ENCODE results near the gene OPRM1.
"Not testable (repeated sequence)": the region's sequence is repeated elsewhere in the genome, so short reads cannot be mapped to it uniquely, and the experiment has no call there.

The OPRM1 gene

DNA sequence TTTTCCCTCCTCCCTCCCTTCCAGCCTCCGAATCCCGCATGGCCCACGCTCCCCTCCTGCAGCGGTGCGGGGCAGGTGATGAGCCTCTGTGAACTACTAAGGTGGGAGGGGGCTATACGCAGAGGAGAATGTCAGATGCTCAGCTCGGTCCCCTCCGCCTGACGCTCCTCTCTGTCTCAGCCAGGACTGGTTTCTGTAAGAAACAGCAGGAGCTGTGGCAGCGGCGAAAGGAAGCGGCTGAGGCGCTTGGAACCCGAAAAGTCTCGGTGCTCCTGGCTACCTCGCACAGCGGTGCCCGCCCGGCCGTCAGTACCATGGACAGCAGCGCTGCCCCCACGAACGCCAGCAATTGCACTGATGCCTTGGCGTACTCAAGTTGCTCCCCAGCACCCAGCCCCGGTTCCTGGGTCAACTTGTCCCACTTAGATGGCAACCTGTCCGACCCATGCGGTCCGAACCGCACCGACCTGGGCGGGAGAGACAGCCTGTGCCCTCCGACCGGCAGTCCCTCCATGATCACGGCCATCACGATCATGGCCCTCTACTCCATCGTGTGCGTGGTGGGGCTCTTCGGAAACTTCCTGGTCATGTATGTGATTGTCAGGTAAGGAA, at the start of gene OPRM1:
Gene OPRM1 (plus strand): TSS at position 10 of the 612 bp plus-strand sequence. CDS start 305 bp downstream, at position 315.
- DNase-seq, result no peak

DNA sequence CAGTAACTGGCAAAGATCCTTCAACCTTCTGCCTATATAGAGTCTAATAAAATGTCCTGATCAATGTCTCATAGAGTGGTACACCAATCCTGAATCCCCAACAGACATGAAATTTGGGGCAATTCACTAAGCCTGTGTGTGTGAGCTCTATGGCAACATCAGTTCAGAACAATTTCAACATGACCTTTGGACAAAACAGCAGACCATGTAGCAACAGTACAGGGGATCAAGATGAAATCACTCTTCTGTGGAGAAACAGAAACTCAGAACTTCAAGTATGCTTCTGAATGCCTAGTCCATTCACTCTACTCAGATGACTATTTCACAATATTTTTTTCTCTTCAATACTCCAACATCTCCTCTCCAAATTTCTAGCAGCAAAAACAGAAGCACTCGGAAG, 49.1 kb upstream of the OPRM1 start:
- DNase-seq, result no peak

DNA sequence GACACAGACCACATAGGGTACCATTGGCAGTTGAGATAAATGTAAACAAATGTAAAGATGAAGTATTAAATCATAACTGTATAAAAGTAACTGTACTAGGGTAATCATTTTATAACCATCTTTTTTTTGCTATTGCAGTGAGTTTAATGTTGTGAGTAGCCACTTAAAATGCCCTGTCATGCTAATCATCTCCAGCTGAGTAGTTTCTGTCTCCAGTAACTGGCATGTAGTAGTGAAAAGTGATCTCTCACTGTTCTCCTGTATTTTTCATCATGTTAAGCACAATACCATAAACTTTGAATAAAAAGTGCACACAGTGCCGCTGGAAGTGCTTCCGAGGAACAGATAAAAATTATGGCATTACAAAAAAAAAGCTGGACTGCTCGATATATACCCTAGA, 45.0 kb upstream of the OPRM1 start:
- no peak for DNase-seq

DNA sequence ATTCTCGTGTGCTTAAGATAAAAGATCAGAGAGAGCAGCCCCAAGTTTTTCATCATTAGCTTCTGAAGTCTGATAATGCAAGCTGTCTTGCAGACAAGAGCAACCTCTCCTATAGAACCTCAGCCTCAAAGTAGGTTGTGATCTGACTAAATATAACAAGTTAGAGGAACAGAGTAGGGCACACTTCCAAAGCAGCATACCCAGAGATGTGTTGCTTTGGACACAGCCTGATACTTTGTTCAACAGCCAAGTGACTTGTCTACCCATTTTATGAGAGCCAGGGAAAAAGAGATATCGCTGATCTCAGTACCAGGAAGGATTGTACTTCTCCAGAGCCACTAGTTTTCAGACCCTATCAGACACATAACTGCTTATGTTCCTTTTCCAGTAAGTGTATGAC, 44.2 kb upstream of the OPRM1 start:
- no peak for DNase-seq

DNA sequence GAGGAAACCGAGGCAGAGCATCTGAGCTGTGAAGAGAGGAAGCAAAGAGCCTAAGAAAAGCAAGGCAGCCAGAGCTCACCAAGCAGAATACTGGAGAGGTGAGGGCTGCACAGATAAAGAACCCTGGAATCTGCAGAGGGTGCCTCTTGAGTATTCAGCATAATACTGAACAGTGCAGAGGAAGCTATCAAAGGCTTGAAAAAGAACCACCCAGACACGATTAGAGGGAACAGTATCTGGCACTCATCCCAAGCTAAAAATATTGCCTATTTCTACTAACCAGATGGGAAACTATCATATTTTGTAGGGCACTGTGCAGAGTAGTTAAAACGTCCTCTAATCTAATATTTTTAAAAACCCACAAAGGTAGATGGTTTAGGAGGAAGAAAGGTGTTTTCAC, 41.8 kb upstream of the OPRM1 start:
- DNase-seq, result no peak

DNA sequence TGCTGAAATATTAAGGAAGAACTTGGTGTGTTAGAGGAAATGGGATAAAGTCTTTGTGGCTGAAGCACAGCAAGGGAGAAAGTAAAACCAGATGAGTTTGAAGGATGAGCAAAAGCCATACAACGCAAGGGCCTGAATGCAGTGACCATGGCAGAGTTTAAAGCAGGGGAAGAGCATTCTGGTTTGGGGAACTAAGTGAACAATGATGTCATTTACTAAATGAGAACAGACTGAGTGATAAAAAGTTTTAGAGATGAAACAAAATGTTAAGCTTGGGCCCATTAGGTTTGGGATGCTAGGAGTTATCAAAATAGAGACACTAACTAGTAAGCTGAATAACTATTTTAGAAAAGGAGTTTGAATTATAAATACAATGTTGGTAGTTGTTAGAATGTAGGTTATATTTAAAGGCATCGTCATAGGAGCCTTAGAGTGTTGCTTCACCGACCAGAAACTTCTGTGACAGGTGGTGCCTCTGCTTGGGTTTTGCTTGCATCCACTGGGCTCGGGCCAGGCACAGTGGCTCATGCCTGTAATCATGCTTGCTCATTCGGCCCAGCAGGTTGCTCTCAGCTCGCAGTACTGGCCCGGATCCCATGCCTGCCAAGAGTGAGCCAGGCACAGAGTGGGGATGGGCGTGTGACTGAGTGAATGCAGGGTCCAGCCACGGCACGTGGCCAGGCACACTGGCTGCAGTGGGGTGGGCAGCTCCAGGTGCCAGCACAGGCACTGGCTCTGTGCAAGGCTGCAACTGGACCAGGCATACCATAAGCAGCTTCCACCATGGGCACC, 37.4 kb upstream of the OPRM1 start:
- no peak for DNase-seq

DNA sequence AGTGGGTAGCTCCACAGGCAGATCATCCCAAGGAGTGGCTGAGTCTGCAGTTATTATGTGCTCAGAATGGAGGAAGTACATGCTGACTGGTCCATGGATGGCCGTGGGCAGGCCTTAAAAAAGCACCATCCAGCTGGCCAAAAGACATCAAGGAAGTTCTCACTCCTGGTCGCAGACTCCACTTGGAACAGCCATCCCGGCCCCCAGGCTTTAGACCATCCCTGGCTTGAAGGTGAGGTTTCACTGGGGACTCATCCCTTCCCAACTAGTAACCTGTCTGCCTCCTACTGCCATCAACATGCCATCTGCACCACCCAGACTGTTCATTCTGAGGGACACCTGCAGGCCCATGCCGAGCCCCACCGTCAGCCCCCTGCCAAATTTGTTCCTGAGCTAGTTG, 36.1 kb upstream of the OPRM1 start:
- no peak for DNase-seq

DNA sequence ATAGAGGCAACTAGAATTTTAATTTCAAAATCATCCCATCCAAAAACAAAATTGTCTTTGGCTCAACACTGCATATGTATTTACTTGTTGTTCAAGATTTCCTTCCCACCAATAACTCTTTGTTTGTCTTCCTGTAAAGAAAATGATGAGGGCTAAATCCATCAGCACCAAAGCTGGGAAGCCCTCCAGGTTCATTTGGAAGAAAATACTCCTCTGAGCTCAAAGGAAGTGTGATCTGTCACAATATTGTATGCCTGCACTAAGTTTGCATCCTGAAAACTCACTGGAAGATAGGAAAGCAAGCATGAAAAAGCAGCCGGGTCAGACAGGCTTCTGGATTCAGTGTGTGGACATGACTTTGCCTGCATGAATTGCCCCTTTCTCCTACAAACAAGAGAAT, 28.7 kb upstream of the OPRM1 start:
- DNase-seq, result no peak

DNA sequence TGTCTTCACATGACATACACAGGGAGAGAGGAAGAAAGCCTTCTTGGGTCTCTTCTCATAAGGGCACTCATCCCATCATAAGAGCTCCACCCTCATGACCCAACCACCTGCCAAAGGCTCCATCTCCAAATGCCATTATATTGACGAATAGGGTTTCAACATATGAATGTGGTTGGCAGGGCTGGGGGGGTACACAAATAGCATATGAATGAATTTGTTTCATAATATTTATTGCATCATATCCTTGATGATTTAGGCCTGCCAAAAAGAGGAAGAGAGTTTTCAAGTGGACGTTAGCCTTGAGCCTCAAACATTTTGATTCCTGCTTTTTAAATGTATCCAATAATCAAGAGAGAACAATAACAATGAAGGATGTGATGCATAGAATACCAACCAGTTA, 26.2 kb upstream of the OPRM1 start:
- no peak for DNase-seq

DNA sequence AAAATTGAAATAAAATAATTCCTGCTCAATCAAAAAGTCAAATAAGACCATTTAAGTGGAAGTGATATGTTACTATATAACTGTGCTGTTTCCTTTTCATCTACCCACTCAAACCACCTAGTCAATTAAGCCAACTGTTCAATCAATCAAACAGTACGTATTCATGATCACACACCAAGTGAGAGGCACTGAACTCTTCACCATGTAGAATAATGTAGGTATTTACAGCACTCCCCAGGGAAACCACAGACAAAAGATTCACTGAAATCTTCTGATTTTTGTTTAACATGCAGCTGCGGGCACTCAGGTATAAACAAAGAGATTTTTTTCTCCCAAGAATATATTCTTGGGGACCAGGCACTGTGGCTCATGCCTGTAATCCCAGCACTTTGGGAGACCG, 21.3 kb upstream of the OPRM1 start:
- no peak for DNase-seq

DNA sequence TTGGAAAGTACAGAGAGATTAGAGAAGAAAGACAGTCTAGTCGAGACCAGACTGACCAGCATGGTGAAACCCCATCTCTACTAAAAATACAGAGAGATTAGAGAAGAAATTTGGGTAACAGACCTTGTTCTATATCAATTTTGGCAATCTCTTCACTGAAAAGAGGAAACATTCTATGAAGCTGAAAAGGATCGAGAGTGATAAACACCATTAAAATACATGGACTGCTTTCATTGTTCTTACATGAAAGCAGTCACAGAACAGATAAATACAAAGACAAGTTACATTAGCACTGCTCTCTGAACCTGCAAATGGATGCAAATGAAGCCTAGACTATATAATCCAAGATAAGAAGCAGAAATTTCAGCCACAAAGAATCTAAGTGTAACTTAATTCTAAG, 8.4 kb upstream of the OPRM1 start:
- no peak for DNase-seq

DNA sequence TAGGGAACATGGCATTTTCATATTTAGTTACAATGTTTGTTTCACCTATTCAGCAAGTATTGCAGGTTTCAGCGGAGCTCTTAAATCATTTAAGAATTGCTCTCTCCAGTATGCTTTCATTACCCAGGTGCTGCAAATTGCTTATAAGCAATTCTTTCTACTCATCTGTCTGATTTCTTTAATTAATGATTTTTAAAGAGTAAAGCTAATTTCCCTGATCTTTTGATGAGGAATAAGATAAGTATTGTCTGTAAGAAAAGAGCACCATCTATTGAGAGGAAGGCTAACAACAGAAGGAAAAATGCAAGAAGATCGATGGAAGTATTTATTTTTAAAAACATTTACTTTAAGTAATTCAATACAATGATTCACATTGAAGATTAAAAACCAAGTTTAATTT, 2.0 kb downstream of the OPRM1 start:
- no peak for DNase-seq

DNA sequence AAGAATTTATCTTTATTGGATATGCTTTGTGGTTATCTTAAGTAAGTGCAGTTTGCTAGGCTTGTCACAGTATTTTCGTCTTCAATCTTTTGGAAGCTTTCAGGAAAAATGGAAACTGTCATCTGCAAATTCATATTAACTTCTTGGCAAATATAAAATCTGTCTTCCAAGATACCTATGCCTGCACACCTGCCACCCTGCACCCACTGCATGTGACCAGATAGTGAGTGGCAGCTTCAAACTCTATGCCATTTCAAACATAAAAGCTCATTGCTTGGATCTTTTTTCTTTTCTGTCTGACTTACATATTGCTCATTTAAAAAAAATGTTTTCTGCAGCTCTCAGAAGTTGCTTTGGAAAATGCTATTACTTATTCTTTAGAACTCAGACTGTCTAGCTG, 14.1 kb downstream of the OPRM1 start:
- no peak for DNase-seq

DNA sequence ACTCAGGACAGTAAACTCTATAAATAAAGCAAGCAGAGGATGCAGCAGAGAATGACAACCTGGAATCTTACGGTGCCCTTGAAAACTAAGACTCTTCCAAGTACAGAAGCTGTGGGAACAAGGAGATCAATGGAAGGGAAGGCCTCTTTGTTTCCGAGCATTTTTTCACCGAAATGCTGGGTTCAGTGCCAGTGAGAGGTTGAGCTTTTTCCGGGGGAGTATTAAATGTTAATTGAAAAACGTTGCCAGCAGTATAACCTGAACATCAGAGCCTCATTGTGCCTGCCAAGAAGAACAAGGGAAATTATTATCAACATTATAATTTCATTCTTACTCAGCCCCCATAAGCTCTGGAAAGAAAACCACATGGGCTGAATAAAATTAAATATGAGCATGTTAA, 17.5 kb downstream of the OPRM1 start:
- no peak for DNase-seq

DNA sequence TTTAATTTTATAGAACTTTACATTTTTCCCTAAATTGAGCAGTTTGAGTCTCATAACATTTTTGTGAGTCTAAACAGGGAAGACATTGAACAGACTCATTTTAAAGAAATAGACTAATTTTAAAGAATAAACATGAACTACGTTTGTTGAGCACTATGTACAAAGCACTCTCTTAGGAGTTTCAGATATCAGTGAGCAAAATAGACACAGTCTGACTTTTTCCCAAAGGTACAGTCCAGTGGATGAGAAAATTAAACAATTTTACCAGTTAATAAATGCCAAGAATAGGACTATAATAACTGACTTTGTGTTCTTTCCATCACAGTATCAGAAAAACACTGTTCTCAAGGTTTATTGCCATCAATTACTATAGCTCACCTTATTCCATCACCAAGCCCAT, 18.1 kb downstream of the OPRM1 start:
- DNase-seq, result no peak

DNA sequence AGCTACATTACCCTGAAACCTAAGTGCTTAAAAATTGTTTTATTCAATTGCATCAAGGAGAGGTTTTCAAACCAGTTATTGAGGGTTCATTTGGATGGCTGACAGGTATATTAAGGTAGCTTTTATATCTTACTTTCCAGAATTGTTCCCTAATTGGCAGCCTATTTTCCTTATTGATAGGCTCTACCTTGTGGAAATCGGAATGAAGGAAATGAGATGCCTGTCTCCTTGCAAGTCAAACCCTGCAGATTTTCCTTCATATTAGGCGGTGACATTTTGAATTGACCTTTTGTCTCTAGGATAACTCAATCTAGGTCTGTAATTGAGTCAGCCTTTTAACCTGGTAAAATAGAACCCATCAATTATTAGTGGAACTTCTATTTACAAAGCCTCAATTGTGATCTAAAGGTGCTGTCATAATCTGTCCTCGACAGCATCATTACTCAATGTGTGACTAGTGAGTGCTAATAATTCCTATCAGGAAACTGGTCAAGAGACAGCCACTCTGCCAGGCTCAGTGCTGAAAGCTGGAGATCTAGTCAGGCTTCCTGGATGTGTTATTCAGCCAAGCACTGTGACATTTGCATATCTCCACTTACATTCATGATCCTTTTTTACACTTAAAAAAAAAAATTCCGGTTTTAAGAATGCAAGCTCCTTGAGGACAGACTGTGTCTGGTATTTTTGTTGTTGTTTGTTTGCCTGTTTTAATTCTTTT, 20.1 kb downstream of the OPRM1 start:
- DNase-seq, result no peak

DNA sequence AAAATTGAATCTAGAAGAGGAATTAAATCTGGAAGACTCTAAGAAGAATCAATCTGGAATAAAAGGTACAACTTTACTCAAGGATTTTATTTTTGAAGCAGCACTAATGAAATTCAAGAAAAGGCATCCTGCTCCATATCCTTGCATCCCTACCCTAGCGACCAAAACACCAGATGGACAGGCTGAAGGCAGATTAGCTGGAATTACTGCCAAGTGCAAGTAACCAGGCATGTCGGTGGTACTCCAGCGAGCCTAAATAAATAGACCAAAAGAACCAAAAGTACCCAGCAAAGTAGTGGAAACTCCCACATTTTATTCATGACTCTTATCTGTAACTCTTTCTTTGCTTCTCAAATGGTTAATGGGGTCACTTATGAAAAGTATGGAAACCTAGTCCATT, 21.0 kb downstream of the OPRM1 start:
- DNase-seq, result peak; percentile 71

DNA sequence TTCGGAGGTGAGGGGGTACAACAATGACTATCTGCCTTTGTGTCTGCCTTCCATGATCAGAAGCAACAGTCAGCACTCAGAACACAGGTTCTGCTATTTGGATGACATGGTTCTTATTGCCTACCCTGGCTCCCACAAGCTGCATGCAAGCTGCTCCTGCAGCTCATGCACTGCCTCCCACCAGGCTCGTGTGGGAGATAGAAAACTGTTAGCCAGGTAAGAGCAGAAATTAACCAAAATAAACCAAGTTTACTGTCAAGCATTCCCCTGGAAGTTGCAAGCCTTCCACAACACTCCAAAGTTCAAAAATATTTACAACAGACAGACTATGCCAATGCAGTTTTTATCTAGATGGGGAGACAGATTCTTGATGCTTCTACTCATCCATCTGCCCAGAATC, 31.0 kb downstream of the OPRM1 start:
- DNase-seq, result no peak

DNA sequence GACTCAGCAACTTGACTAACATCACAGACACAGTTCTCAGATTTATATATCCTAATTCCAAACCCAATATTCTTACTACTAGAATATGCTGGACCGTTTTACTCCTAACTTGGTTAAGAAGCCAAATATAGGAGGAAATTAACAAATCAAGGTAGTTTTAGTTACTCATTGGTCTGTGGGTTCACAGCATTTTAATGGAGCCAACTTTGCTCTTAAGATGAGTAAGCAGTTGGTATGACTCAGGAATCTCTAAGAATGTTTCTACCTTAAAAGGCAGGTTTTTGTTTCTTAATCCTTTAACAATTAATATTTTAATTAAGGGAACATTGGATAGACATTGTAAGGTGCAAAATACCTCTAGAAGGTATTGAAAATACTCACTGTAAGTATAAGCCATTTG, 31.6 kb downstream of the OPRM1 start:
- no peak for DNase-seq

DNA sequence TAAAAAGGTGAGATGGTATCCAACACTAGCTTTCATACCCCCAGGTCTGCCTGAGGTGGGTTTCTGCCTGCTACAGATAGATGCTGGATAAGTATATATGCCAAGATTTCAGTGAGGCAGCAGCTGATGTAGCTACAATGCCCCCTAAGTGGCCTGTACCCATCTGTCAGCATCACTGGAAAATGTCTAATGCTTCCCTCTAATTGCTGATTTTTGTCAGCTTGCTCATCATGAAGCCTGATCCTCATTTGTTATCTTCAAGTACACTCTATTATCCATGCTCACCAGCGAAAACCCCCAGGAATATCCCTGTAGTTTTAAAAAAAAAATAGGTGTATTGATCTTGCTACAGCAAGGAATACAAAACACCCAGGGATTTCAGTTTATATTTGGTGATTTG, 32.2 kb downstream of the OPRM1 start:
- peak; percentile 90 for DNase-seq

DNA sequence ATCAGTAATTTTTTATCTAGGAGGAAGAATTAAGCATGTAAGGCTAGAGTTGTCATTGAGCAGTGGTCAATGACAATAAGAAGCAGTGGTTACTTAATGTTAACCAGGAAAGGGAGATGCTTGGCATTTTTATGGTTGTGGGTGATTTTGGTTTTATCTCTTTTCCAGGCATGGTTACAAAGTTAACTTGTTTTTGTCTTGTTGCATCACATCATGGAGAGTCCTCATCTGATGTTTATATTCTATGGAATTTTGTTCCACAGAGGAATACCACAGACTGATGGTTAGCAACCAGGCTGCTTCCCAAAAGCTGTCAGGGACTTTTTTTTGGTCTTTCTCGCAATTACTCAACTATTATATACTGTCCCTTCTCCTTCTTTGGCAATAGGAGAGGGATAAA, 32.7 kb downstream of the OPRM1 start:
- DNase-seq, result no peak

DNA sequence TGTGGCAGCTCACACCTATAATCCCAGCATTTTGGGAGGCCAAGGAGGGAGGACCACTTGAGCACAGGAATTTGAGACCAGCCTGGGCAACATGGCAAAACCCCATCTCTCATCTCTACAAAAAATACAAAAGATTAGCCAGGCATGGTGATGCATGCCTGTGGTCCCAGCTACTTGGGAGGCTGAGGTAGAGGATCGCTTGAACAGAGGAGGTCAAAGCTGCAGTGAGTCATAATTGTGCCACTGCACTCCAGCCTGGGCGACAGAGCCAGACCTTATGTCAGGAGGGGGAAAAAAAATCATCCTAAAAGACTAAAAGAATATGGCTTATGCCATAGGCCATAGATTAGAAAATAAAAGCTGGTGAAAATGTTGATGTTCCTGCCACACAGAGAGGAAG, 39.6 kb downstream of the OPRM1 start:
- not testable (repeated sequence) for DNase-seq

DNA sequence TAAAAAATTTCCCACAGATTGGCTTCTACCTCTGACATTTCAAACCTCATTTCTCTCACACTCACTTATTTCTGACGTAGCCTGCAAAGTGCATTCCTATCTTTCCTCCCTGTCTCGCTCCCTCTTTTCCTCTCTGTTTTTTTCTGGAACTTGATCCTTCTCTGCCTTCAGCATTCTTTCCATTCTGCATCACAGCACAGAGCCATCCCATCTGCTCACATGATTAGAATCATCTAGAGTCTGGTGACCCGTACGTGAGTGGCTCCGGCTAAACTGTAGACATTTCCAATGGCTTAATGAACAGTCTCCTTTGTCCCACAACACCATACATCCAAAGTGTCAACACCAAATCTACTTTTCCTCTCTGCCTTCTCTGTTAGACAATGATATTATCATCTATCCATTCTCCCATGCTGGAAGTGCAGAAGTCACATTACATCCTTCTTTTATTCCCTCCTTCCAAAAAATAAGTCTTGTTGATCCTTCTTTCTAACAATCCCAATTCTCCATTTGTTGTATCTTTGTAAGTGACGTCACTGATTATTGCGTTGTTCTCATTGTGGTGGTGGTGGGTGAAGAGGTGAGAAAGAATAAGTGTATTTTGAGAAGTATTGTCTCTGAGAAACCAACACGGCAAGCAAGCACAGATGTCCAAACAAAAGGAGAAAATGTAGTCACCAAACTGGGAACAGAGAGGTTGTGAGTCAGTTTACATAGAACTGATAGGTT, 41.6 kb downstream of the OPRM1 start:
- no peak for DNase-seq

DNA sequence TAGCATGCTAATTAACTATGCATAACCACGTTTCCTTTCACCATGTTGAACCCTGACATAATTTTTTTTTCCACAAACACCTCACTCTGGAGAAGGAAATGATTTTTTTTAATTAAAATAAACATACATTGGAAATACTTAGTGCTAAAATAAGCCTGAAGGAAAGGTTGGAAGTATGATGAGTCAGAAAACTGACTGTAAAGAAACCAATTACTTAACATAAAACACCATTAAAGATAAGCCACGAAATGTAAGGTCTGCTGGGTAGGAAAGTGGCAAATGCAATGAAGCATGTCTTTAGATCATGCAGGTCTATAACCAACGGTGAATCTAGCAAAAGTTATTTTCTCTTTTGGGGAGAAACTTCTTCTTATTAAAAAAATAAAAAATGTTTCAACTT, 47.5 kb downstream of the OPRM1 start:
- DNase-seq, result no peak
